Fibroblast of mammary gland (primary cell): Measurements from ENCODE around the gene MXD3.

Experiments used
- DNase-seq: peaks from one replicate; pipeline ENCODE4 v3.0.0-alpha.2; 2010; ENCODE audit warnings: low read depth
- H3K4me3 ChIP-seq: 2 replicates; pipeline ENCODE4 v1.5.1; 2011; ENCODE audit warnings: low read depth, mild to moderate bottlenecking, low read length, moderate library complexity; ENCODE audit not compliant: control insufficient read depth
- TF ChIP-seq, protein P1 (sequence below): conservative IDR thresholded peaks from 2 replicates; pipeline ENCODE4 v1.5.1; 2011; ENCODE audit warnings: low read depth, low read length, inconsistent platforms; ENCODE audit not compliant: control insufficient read depth, insufficient read depth

Gene MXD3

DNA sequence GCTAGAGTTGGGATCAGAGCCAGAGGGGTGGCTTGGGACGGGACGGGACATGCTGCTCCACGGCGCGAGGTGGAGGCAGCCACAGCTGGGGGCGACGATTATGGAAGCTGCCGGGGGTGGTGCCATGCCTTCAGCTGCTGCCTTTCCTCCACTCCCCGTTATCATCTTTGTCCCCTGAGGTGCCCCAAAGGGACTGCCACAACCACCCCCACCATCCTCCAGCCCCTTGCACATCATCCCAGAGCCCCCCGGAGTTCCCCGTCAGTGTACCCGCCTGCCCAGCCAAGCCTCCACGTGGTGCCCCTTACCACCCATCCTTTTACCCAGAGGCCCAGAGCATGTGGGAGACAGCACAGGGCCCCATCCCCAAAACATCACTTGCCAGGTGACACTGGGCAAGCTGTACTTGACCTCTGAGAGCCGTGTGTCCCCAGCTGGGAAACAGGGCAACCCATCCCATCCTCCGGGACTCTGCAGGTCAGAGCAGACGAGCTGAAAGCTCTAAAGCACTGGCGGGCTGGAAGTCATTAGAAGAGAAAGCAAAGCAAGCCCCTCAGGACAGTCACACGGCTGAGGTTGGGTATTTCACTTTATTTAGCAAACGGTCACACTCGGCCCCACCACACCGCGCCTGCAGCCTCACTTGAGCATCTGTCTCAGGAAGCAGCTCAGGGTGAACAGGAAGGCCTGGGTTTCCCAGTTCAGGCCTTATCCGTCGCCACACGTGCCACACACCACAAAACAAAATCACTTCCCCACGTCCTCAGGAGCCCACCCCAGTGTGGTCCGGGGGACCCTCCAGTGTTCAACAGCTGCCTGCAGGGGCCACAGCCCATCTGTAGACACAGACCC lies 19.5 kb upstream of the MXD3 start:
- no peak for DNase-seq
- H3K4me3 ChIP-seq, result no peak overlapping the region
- TF ChIP-seq, protein P1, sequence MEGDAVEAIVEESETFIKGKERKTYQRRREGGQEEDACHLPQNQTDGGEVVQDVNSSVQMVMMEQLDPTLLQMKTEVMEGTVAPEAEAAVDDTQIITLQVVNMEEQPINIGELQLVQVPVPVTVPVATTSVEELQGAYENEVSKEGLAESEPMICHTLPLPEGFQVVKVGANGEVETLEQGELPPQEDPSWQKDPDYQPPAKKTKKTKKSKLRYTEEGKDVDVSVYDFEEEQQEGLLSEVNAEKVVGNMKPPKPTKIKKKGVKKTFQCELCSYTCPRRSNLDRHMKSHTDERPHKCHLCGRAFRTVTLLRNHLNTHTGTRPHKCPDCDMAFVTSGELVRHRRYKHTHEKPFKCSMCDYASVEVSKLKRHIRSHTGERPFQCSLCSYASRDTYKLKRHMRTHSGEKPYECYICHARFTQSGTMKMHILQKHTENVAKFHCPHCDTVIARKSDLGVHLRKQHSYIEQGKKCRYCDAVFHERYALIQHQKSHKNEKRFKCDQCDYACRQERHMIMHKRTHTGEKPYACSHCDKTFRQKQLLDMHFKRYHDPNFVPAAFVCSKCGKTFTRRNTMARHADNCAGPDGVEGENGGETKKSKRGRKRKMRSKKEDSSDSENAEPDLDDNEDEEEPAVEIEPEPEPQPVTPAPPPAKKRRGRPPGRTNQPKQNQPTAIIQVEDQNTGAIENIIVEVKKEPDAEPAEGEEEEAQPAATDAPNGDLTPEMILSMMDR, result no peak

DNA sequence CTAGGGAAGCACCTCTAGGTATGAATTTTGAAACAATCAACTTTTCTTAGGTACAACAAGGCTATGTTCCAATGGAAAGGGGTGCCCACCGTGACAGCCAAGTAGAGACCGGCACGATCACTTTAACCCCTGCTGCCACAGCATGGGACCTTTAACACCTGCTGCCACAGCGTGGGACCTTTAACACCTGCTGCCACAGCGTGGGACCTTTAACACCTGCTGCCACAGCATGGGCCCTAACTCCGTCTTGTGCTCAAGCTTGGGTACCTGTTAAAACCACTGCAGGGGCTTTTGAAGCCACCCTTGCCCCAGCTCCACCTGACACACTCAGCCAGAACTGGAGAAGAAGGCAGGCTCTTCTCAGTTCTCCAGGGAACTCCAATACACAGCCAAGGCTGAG lies 18.2 kb upstream of the MXD3 start:
- H3K4me3 ChIP-seq, result no peak overlapping the region

DNA sequence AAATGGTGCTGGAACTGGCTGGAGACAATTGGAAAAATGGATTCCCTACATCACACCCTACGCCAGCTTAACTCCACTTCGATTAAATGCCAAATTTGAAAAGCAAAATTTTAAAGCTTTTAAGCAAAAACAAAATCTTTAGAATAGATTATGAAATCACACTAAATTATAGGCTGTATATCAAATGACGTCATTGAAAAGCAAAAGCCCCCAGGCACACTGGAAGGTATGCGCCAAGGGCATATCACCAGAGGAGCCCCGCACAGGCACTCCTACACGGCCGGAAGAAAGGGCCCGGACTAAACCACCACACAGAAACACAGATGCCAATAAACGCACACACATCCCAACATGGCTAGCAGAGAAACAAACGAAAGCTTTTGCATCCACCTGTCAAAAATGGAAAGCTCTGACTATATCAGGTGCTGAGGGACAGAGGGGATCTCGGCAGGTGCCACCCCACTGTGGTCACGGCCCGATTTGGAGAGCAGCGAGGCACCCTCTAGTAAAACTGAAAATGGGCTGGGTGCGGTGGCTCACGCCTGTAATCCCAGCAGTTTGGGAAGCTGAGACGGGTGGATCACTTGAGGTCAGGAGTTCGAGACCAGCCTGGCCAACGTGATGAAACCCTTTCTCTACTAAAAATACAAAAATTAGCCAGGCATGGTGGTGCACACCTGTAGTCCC lies 17.0 kb upstream of the MXD3 start:
- TF ChIP-seq, protein P1, result no peak
- no peak overlapping the region for H3K4me3 ChIP-seq
- no peak for DNase-seq

More for the DNA sequence above, 18.2 kb upstream of the MXD3 start:
- DNase-seq, result no peak
- TF ChIP-seq, protein P1, result no peak

DNA sequence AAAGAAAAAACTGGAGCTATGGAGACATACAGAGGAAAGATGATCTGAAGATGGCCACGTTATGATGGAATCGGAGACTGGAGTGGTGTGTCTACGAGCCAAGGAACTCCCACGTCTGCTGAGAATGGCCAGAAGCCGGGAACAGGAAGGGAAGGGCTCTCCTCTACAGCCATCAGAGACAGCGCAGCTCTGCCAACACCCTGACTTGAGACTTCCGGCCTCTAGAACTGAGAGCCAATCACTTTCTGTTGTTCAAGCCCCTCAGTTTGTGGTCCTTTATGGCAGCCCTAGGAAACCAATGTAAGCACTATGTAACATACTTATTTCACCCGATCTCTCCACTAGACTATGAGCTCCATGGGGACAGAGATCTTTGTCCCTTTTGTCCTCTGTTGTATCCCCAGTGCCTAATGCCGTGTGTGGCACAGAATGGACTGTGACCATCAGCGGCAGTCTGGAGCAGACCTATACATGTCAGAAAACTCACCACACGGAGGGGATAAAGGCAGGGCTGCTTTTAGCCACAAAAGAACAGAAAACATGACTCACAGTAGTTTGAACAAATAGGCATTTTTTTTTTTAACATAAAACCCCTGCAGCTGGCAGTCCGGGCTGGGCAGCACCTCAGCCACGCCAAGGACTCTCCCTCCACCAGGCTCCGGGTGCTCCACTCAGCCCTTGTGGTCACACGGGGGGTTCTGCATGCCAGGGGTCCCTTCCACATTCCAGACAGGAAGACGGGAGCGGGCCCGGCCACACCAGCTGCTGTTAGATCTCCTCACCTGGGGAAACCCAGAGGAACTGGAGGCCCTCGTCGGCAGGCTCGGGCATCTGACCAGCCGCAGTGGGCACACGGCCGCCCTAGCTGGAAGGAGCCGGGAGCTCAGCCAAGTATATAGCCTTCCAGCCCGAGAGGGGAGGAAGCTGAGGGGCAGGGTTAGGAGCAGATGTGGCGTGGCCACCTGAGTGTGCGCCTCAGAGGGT lies 16.1 kb upstream of the MXD3 start:
- DNase-seq, result peak; percentile 83
- TF ChIP-seq, protein P1, result peak; percentile 11
- no peak overlapping the region for H3K4me3 ChIP-seq

DNA sequence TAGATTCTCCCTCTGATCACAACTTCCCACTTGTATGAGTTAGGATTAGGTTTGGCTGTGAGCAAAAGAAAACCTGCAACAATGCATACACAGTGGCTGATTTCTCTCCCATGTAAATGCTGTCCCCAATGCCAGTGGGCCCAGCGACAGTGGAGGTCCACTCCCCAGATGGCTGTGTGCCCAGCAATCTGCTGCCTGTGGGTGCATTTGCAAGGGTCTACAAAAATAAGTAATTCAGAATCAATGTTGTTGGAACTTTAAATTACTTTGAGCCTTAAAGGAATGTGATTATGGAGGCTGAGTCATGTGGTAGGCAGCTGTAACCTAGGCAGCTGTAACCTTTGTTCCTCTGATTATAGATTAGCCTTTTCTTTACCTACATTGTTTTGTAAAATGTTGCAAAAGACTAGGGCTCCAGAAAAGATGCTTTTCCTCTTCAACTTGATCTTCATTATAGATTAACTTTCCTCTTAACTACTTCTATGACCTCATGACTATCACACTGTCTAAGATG lies 14.2 kb upstream of the MXD3 start:
- no peak overlapping the region for H3K4me3 ChIP-seq
- TF ChIP-seq, protein P1, result no peak
- DNase-seq, result no peak

DNA sequence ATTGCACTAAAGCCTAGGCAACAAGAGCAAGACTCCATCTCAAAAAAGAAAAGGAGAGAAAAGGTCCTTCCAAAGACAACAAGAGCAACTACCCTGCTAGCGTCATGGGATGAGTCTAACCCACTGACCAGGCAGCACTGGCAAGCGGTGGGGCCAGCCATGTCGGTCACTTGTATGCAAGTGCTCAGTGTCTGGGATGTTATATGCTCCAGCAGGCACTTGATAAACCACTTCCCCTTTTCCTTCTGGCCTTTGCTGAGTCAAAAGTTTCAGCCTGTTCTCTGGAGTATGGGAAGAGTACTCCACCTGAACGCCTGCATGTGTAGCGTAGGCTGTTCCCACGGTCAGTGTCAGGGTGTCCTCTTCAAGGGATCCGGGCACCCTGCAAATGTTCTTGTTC lies 9.2 kb upstream of the MXD3 start:
- DNase-seq, result no peak
- H3K4me3 ChIP-seq, result no peak overlapping the region
- TF ChIP-seq, protein P1, result no peak
